Measurements from ENCODE around the gene ACADM. TPM values are rescaled to one million over a fixed set of nuclear protein-coding genes. Genes with fewer than 3 reads are reported as not detected.
"Not testable (repeated sequence)": the region's sequence is repeated elsewhere in the genome, so short reads cannot be mapped to it uniquely, and the experiment has no call there.

The ACADM gene
- total RNA-seq, 1 experiment from 2014 or later = 50.0 TPM

DNA sequence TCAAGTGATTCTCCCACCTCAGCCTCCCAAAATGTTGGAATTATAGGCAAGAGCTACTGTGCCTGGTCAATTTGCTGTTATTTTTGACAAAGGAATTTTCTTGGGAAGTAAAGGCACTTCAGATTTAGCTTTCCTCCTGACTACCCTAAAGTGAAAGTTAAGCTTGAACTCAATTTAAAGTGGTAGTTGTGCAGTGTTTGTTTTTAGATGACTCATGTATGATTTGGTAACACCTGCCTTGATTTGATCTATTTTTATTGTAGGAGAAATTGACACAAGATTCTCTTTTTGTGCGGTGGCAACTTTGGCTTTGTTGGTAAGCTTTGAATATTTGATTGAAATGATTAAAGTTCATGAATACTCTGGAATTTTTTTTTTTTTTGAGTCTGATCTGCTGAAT lies 66.5 kb downstream of the ACADM start:
- DNase-seq (ENCODE audit: extremely low read depth, low read depth) = no peak

DNA sequence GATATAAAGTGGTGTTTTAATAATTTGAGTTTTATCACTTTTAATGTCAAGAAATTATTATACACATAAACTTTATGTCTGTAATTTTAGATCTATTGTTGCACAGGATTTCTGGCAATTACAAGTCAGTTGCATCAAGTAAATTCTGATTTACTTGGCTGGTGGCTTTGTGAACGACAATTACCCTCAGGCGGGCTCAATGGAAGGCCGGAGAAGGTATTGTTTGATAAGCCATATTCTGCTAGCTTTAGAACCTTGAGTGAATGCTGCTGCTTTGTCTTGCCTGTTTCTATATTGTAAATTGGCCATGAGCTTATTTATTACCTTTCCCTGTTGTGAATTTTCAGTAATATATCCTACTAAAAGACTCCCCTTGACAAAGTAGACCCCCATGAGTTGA lies 67.6 kb downstream of the ACADM start:
- no peak for DNase-seq (ENCODE audit: extremely low read depth, low read depth)

DNA sequence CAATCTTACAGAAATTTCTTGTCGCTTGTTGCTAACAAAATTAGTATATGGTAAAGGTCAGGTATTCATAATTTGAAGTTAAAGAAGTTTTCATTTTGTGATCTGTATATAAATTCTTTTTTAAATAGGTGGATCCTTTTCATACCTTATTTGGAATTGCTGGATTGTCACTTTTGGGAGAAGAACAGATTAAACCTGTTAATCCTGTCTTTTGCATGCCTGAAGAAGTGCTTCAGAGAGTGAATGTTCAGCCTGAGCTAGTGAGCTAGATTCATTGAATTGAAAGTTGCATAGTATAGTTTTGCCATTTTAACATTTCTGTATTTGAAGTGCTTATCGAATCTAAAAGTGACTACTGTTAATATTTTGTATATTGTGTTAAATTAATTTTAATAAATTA lies 69.9 kb downstream of the ACADM start:
- DNase-seq (ENCODE audit: extremely low read depth, low read depth) = no peak

DNA sequence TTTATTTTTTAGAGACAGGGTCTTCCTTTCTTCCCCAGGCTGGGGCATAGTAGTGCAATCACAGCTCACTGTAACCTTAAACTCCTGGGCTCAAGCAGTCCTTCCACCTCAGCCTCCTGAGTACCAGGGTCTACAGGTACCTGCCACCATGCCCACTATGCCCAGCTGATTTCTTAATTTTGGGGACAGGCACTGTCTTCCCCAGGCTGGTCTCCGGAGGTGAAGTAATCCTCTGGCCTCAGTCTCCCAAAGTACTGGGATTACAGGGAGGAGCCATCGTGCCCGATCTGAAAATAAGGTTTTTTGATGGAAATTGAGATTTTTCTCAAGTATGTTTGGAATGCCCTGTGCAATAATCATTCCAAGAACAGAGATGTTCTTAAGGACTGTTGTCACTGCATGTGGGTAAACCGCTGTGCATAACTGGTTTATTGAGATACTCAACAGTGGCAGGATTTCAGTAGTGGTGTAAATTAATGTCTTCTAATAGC lies 71.2 kb downstream of the ACADM start:
- DNase-seq (ENCODE audit: extremely low read depth, low read depth) = no peak

DNA sequence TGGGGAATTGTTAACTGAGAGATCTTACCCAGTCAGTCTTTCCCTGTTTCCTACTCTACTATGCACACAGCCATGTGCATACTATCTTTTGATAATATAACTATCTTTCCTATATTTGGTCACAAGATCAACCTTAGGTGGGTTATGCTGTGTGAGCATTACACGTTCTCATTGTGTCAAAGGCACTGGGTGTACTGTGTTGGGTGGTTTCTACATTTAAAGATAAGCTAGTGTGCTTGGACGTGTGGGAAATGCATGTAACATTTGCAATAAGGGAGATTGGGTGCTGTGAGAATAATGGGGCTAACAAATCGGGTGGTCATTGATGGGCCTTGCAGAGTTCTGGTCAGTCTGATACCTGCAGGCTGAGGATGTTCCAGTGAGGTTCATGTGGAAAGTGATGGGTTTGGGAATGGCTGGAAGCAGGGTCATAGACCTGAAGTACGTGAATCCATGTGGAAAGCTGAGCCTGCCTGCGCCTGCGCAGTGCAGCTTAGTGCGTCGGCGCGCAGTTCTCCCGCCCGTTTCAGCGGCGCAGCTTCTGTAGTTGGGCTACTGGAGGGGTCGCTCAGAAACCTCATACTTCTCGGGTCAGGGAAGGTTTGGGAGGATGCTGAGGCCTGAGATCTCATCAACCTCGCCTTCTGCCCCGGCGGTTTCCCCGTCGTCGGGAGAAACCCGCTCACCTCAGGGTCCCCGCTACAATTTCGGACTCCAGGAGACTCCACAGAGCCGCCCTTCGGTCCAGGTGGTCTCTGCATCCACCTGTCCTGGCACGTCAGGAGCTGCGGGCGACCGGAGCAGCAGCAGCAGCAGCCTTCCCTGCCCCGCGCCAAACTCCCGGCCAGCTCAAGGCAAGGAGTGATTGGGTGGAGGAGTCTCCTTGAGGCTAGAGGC lies 72.1 kb downstream of the ACADM start, which contains the start of gene MSH4:
TSS of gene MSH4 (plus strand) at position 507 of the 897 bp plus-strand sequence. CDS start at position 611, 104 bp downstream.
- DNase-seq (ENCODE audit: extremely low read depth, low read depth) = no peak

DNA sequence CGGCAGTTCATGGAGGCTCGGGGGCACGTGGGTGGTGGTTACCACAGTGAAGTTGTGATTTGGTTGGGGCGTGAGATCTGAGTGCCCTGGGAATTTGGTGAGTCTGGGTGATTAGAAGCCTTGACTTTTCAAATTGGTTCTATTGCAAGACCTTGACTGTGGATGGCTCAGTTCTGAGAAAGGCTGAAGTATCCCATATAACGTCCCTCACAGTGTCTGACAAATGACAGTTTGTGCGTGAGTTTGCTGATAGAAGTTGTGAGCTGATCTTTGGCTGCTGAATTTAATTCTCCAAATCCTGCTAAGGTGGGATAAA lies 72.7 kb downstream of the ACADM start:
- no peak for DNase-seq (ENCODE audit: extremely low read depth, low read depth)

DNA sequence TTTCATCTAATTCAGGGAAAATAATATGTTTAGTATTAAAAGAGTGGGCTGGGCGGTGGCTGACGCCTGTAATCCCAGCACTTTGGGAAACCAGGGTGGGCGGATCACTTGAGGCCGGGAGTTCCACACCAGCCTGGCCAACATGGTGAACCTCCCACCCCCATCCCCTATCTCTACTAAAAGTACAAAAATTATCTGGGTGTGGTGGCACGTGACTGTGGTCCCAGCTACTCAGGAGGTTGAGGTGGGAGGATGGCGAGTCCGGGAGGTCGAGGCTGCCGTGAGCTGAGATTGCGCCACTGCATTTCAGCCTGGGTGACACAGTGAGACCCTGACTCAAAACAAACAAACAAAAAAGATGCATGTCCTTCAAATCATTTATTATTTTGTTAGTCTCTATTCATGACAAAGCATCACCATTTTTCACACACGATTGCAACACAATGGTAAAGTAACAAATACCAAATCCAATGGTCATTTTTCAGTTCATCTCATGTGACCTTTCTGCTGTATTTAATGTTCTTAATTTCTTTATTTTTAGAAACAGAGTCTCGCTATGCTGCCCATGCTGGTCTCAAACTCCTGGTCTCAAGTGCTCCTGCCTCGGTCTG lies 73.2 kb downstream of the ACADM start:
- DNase-seq (ENCODE audit: extremely low read depth, low read depth) = no peak

DNA sequence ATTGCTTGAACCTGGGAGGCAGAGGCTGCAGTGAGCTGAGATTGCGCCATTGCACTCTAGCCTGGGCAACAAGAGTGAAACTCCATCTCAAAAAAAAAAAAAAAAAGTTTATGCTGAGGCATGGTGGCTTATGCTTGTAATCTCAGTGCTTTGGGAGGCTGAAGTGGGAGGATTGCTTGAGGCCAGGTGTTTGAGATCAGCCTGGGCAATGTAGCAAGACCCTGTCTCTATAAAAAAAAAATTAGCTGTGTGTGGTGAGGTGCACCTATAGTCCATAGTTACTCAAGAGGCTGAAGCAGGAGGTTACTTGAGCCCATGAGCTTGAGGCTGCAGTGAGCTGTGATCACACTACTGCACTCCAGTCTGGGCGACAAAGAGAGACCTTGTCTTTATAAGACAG lies 77.0 kb downstream of the ACADM start:
- DNase-seq (ENCODE audit: extremely low read depth, low read depth) = not testable (repeated sequence)

DNA sequence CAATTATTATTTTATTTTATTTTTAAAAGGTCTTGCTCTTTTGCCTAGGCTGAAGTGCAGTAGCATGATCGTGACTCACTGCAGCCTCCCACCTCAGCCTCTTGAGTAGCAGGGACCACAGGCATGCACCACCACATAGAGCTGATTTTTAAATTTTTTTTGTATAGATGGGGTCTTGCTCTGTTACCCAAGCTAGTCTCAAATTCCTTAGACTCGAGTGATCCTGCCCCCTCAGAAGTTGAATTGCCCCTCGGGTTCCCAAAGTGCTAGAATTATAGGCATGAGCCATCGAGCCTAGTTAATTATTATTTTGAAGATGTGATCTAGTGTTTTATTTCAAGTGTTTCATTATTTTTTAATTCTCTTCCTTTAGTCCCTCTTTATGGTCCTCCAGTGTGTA lies 84.4 kb downstream of the ACADM start:
- no peak for DNase-seq (ENCODE audit: extremely low read depth, low read depth)

DNA sequence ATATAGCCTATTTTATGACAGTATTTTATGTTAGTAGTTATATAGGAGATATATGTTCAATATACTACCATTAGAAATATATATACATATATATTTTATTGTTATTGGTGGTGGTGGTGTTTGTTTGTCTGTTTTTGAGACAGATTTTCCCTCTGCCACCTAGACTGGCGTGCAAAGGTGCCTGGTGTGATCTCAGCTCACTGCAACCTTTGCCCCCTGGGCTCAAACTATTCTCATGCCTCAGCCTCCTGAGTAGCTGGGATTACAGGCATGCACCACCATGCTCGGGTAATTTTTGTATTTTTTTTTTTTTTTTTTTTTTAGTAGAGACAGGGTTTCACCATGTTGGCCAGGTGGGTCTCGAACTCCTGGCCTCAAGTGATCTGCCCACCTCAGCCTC lies 85.6 kb downstream of the ACADM start:
- DNase-seq (ENCODE audit: extremely low read depth, low read depth) = not testable (repeated sequence)

DNA sequence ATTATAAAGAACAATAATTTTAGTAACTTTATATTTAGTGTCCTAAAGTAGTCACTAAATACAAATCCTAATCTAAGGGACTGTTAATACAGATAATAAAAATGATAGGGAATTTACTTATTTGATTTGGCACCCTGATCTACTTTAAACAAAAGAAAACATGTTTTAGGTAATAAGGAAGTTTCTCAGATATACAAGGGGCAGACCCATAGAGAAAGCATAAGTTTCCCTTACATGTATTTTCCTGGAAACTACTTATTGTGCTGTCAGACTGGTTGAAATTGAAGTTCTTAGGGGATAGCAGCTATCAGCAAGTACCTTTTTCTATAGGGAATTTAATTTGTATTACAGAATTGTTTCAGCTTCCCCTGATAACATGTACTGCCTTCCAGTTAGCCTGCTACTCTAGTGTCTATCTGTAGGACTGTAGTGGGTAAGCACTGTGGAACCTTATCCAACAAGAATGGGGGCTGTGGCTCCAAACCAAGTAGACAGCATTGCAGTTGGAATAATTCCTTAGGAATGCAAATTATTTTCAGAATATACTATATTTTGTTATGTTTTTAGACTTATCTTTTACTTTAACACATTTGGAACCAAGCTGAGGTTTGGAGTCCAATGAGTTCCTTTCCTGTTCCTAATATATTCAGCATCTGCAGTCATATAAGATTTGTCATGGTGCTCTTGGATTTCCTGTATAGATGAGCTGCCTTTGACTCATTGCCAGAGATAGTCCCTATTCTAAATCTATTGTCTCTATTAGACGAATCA lies 86.9 kb downstream of the ACADM start:
- no peak for DNase-seq (ENCODE audit: extremely low read depth, low read depth)

DNA sequence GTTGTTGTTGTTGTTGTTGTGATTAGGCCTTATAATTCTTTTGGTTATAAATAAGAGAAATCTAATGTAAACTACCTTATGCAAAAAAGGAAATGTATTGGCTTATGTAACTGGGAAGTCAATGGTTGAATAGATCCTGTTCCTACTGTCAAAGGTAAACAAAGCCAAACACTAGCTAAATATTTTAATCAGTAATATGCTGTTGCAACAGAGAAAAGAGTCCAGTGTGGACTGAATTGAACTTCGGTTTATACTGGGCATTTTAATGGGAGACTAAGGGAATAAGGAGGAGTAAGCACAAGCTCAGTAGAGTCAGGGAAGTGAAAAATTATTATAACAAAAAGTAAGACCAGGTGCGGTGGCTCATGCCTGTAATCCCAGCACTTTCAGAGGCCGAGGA lies 87.6 kb downstream of the ACADM start:
- DNase-seq (ENCODE audit: extremely low read depth, low read depth) = no peak

Small RNAs within 50 kb of the gene (small RNA-seq; reads per million reads assigned to genes)
- 0 reads per million in 2 experiments for gene SNORD45A
- 0 reads per million in 2 experiments for gene SNORD45B
- gene SNORD45C = 0 reads per million in 2 experiments

Other genes starting within 250 kb of the ACADM start
- gene SLC44A5, start 113.6 kb upstream of the ACADM start, total RNA-seq (2014; rRNA removed; shearing (Covaris generic)) = 4.8 and 5.9 TPM in 2 replicates
- gene RABGGTB, start 61.5 kb downstream of the ACADM start, total RNA-seq (2014; rRNA removed; shearing (Covaris generic)) = 205 and 272 TPM in 2 replicates
- gene MSH4, start 72.2 kb downstream of the ACADM start, total RNA-seq (2014; rRNA removed; shearing (Covaris generic)) = 0.10 TPM in 1 of 2 replicates, not detected in the other
- not detected in 2 replicates for gene ASB17, start 207.7 kb downstream of the ACADM start, total RNA-seq (2014; rRNA removed; shearing (Covaris generic))